Measurements from ENCODE around the gene NOD2.

NOD2 gene

GRCh38 chr16:50692999-50693781 lies at the start of gene NOD2:
TSS of gene NOD2 (plus strand) at chr16:50693606. CDS start at chr16:50699496, 5,890 bp downstream.
- peak; percentile 28 to 31 for DNase-seq

- no peak for DNase-seq
Measured at GRCh38 chr16:50644245-50644644, 49.2 kb upstream of the NOD2 start.

DNA sequence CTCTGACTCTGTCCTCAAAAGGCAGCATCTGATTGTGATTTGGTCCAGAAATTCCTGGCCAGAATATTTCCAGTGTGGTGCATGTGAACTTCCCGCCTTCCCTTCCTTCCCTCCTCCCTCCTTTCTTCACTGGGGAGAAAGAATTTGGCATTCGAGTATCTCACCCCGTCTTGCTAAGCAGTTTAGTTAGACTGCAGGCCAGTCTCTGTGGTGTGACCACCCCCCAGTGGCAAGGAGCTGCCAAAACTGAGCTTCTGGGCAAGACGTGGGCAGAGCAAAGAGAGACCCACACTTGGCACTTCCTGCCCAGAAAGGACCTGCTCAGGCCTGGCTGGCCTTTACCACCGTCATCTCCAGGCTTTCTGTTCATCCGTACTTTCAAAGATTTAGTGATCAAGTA lies 48.7 kb upstream of the NOD2 start:
- peak; percentile 40 to 49 for DNase-seq

GRCh38 chr16:50645563-50646220 lies 47.7 kb upstream of the NOD2 start:
- DNase-seq = no peak

DNA sequence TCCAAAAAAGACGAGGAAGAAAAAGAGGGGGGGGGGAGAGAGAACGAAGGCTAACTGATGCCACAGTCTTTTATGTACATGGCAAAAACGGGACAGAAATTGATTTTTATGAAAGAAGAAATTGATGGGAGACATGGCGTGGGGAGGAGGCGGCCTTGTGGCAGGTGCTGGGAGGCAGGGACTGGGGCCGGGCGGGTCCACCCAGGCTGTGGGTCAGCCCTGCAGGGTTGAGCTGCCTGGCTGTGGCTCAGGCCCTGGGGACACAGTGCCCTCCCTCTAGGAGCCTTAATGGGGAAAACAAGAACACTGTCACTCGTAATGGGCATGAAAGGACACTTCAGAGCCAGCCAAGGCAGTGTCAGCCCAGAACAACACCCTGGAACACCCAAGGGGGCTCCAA lies 47.1 kb upstream of the NOD2 start:
- no peak for DNase-seq

DNA sequence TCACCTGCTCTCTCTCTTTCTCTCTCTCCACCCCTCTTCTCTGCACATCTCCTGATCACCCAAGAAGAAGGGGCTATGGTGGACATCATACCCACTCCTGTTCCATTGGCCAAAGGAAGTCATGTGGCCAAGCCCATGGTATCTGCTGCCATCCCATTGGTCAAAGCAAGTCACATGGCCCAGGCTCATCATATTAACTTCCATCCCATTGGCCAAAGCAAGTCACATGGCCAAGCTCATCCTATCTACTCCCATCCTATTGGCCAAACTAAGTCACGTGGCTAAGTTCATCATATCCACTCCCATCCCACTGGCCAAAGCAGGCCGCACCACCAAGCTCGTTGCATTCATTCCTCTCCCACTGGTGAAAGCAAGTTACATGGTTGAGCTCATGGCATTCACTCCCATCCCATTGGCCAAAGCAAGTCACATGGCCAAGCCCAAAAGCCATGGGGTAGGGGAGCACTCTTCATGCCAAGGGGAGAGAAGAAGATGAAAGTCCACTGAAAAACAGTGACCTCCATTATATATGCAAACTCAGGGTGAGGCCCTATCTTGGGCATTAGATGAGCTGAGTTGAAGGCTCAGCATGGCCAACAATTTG lies 41.5 kb upstream of the NOD2 start:
- DNase-seq = no peak

GRCh38 chr16:50652836-50653425 lies 40.5 kb upstream of the NOD2 start:
- no peak for DNase-seq

DNA sequence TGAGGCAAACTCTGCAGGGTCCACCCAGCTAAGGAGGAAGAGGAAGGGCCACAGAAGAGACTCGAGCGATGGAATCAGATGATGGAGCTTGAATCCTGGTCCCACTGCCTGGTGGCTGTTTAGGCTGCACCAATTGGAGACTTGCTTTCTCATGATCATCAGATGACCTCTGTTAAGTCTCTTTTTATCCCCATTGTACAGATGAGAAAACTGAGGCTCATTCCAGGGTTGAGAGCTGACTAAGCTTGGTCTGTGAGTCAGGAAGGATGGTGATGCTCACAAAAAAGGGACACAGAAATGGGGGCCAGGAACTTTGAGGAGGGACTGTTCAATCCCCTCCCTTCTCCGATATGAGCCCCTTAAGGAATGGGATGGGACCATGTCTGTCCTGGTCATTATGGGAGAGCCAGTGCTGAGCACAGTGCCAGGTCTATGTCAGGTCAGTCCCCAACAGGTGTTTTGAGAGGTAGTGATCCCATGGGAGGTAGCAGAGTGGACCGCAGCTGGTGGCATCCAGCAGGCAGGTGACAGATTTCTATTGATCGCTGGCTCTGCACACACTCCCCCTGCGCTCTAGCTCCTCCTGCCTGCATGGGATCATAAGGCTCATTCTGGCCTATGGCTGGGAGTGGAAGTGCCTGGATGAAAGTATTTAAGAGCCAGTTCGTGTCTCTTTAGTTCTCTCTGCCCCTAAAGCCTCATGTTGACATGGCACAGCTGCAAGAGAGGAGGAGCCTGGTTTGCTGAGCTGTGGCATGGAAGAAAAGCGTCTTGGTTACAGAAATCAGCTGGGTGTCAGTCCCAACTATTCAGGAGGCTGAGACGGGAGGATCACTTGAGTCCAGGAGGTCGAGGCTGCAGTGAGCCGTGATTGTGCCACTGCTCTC lies 39.5 kb upstream of the NOD2 start:
- no peak for DNase-seq

DNA sequence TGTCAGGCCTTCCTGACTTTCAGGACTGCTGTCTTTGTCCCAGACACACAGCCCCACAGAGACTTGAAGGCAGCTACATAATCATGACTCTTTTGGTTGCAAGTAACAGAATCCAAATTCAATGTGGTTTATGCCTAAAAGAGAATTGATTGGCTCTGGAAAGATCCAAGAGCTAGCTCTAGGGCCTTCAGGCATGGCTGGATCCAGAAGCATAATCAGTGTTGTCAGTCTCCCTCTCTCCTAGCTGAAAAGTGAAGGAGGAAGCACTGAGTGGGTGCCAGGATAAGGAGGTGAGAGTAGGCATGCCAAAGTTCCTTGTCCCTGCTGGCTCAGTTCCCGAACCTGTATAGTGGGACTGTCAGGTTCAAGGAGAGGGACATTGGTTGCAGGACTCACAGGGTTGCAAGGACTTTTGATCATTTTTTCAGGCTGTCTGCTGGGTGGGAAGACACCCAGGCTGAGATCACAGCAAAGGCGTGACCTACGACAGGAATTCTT lies 37.8 kb upstream of the NOD2 start:
- DNase-seq = no peak

DNA sequence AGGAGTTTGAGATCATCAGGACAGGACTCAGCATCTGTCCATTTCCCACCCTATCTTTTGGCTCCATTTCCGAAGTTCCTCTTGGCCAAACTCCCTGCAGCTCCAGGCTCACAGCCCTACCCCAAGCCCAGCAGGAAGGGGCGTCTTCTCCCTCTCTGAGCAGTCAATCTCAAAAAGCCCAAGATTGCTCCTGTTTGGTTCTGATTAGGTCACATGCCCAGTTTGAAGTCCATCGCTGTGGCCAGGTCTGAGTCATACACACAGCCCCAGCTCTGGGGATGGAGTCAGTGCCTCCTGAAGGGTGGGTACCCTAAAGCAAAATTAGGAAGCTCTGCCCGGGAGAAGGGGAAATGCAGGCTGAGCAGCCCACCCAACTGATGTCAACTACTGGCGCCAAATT lies 36.2 kb upstream of the NOD2 start:
- no peak for DNase-seq

GRCh38 chr16:50659806-50660205 lies 33.6 kb upstream of the NOD2 start:
- no peak for DNase-seq

DNA sequence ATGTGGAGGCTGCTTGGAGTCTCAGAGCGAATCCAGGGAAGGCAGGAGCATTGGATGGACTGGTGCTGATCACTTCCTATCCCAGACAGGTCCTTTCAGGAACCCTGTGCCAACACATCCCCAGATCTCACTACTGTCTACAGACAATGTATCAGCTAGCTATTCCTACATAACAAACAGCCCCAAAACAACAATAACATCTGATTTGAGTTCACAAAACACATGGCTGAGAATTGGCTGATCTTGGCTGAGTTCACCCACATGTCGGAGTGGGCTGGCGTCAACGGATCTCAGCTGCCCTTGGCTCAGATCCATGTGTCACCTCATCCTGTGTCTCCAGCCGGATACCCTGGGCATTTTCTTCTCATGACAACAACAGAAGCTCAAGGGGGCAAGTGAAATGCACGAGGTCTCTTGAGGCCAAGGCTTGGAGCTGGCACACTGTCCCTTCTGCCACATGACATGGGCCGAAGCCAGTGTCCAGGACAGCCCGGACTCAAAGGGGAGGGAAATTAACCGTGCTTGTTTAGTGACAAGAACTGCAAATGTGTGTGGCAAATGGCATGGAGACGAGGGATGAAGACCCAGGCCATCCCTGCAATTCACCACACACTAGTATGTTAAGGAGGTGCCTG lies 31.0 kb upstream of the NOD2 start:
- no peak for DNase-seq

DNA sequence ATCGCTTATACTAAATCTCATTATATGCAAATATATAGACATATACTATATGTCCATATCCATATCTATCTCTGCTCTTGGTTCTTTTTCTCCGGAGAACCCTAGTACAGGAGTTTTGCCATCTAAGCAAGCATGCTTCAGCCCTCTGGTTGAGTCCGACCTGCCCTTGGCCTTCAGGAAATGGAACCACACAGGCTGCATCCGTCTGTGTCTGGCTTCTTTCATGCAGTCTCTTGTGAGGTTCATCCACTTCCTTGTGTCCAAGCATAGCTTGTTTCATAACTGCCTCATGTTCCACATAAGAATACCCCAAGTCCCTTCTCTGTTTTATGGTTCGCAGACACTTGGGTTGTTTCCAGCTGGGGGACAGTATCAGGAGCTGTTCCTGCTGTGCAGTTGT lies 29.1 kb upstream of the NOD2 start:
- DNase-seq = no peak

DNA sequence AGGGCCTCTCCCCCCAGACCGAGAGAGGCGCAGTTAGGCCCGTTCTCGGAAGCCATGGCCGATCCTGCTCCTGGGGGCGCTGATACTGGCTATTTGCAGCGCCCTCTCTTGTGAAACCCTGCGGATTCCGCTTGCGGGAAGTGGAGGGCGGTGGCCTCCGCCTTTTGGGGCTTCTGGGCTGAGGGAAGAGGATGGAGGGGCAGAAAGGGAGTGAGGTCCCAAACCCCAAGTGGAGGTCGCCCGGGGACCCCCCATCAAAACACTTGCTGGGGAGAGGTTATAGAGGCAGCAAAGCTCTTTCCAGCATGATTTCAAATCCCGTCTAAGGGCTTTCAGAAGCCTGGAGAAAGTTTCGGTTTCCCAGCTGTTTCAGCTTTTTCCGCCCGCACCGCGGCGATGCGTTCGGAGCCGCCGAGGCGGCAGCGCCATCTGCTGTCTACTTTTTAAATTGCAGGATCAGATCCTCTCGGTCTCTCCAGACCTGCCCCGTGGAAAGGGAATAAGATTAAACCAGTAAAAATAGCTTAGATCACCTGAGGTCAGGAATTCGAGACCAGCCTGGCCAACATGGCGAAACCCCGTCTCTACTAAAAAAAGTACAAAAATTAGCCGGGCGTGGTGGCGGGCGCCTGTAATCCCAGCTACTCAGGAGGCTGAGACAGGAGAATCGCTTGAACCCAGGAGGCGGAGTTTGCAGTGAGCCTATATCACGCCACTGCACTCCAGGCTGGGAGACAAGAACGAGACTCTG lies 28.1 kb upstream of the NOD2 start:
- peak; percentile 74 to 85 for DNase-seq

GRCh38 chr16:50666658-50667496 lies 26.5 kb upstream of the NOD2 start:
- peak; percentile 27 to 49 for DNase-seq

DNA sequence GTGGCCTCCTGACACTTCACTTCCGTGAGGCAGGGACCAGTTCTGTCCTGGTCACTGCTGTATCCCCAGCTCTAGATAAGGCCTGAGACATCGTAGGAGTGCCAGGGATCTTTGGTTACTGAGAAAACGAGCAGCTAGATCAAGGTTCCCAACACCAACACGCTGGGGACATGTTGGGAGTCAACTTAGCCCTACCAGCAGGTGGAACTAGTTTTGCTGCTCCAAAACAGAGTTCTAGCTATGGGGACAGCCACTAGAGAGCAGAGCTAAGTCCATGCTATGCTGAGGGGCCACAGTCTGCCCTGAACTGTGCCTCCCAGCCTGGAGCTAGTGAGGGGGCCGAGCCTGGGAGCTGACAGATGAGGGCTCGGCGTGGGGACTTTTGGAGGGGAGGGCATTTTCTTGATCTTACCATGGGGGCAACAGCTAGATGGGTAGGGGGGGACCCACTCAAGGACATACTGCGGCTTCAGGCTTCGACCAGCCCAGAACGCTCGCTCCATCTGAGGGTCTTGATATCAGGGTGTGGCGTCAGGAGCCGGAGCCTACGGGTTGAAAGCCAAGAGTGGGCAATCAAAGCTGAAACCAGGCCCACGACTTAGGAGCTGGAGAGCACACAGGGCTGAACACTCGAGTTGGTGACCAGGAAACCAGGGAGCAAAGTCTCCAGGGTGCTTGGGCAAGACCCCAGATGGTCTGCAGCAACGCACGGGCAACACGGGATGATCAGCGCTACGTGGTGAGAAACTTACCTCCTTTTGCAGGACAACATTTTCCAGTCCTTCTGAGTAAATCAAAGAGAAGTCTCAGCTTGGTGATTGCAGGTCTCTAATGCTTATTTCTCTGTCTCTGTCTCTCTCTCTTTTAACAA lies 25.7 kb upstream of the NOD2 start:
- peak in 1 of 2 donors; percentile 29 for DNase-seq

GRCh38 chr16:50668368-50669008 lies 24.9 kb upstream of the NOD2 start:
- DNase-seq = no peak

DNA sequence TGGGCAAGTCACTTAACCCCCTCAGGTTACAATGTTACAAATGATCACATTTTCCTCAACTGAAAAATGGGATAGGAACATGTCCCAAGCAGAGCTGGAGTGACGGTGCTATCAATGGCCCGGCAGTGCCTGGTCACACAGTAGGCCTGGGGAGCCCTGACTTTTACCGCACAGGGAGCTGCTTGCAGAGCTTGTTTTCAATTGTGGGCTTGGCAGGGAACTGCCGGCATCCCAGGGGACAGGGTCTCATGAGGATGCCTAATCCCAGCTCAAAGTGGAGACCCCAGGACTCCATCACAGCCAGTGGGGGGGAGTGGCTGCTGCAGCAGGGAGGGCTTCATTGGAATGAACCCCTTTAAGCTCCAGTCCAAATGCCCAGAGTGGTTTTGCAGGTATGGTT lies 23.7 kb upstream of the NOD2 start:
- DNase-seq = no peak

- DNase-seq = no peak
Measured at GRCh38 chr16:50670476-50670875, 22.9 kb upstream of the NOD2 start.

All from CD4-positive, alpha-beta T cell treated with Interleukin-1 beta for 1 hour (primary cell).